ENCODE measurements around the gene TMEM143.
"Not testable (repeated sequence)": the region's sequence is repeated elsewhere in the genome, so short reads cannot be mapped to it uniquely, and the experiment has no call there.

The TMEM143 gene

DNA sequence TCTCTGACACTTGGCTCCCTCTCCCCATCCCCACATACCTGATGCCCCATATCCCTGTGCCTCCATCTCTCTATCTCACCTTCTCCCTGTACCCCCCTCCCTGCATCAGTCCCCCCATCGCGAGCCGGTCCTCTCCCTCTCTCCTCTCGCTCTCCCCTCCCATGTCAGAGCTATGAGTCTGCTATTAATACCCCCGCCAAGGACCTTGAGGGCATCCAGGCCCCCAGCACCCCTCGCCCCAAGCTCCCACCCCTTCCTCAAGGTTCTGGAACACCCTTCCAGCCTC, 31.4 kb upstream of the TMEM143 start:
- in situ Hi-C loops (cut with MboI; ENCODE audit: low sequenced_read_pairs), result no loop called here
- peaks cover 16% of the 10 kb centered on the region for H3K27me3 ChIP-seq (ENCODE audit: low read depth)
- peaks cover 24% of the 10 kb centered on the region for H3K4me1 ChIP-seq
- no peaks in the 10 kb centered on the region for H3K9me3 ChIP-seq
- DNase-seq (ENCODE audit: low spot score in 2 of 2), result no peak
- 0 out of 2 replicates have a peak, but pooled peaks cover 6% of the 10 kb centered on the region for H3K36me3 ChIP-seq (replicated peaks)
- H3K4me3 ChIP-seq, result no peak overlapping the region

DNA sequence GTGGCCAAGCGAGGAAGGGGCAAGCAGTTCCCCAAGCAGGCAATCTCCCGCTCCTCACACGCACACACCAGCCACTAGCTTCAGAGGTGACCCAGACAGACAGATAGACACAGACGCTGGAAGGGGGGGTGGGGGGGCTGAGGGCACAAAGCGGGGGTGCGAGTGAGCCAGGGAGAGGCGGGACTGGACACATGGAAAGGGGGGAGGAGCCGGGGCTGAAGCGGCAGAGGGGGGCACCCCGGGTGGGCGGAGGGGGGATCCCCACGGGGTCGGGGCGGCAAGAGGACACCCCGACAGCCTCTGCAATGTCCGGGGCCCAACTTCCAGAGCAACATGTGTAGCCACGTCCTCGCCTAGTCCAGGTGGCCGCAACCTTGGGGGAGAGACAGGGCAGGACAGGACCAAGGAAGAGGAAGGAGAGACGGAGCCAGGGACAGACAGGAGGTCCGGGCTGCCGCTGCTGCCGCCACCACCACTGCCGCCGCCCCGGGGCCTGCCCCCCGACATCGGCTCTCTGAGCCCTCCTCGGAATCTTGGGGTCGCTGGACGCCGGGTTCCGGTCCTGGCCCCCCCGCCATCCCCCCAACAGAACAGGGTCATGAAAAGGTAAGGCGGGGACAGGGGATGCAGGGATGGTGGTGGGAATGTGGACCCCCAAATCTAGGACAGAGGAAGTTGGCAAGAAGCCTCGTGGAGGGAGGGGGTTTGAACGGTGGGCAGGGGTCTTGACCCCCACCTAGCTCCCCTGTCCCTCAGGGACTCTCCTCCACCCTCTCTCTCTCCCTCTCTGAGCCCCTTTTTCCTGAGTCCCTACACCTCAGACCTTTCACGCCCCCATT, 30.8 kb upstream of the TMEM143 start:
- Histone ChIP-seq H3K27me3 (ENCODE audit: low read depth) (peaks cover 16% of the 10 kb centered on the region), H3K4me1 (peaks cover 20% of the 10 kb centered on the region), H3K4me3 (no peak overlapping the region), H3K36me3 (replicated peaks) (peaks cover 6% of the 10 kb centered on the region; the same call in 1 of the 2 replicates), H3K9me3 (no peaks in the 10 kb centered on the region)
- in situ Hi-C loops (cut with MboI; ENCODE audit: low sequenced_read_pairs), result no loop called here
- peak in 1 of 2 experiments; percentile 50 for DNase-seq (ENCODE audit: low spot score in 2 of 2)

DNA sequence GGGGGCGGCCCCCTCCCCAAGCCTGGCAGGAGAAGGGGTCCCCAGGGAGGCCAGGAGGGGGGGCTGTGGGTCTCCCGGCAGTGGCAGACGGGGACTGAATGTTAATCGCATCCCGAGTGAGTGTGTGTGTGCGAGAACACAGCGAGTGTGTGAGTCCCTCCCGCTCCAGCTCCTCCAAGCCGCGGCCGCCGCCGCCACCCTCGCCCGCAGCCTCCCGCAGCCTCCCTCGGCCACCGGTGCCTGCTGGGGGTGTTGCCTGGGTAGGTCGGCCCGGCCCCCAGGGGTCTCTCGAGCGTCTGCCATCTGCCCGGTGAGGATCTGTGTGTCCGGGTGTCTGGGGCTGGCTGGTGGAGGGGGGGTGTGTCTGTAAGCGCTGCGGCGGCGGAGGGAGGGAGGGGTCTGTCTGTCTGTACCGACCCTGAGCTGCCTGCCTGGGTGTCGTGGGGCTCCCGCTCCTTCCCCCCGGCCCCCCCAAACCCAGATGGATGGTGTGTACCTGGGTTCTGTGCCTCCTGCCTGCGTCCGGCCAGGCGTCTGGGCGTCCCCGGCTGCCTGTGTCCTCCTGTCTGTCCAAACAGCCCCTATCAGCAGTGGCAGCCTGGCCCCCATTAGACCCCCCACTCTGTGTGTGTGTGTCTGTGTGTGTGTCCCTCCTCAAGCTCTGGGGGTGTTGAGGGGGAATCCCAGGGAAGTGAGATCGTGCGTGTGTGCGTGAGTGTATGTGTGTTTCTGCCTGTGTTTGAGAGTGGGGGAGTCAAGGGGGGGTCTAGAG, 30.0 kb upstream of the TMEM143 start, which contains the start of gene GRIN2D:
Gene GRIN2D, plus strand, starts transcription at position 110 of the 772 bp plus-strand sequence. CDS start 4,725 bp downstream, outside the sequence.
- peaks cover 14% of the 10 kb centered on the region for H3K4me1 ChIP-seq
- peaks cover 16% of the 10 kb centered on the region for H3K27me3 ChIP-seq (ENCODE audit: low read depth)
- in situ Hi-C loops (cut with MboI; ENCODE audit: low sequenced_read_pairs), result no loop called here
- H3K4me3 ChIP-seq, result peak within 1 kb of the TSS; percentile 19
- peaks cover 14% of the 10 kb centered on the region for H3K36me3 ChIP-seq (replicated peaks)
- no peaks in the 10 kb centered on the region for H3K9me3 ChIP-seq
- DNase-seq (ENCODE audit: low spot score in 2 of 2), result peak; percentile 38 to 61

DNA sequence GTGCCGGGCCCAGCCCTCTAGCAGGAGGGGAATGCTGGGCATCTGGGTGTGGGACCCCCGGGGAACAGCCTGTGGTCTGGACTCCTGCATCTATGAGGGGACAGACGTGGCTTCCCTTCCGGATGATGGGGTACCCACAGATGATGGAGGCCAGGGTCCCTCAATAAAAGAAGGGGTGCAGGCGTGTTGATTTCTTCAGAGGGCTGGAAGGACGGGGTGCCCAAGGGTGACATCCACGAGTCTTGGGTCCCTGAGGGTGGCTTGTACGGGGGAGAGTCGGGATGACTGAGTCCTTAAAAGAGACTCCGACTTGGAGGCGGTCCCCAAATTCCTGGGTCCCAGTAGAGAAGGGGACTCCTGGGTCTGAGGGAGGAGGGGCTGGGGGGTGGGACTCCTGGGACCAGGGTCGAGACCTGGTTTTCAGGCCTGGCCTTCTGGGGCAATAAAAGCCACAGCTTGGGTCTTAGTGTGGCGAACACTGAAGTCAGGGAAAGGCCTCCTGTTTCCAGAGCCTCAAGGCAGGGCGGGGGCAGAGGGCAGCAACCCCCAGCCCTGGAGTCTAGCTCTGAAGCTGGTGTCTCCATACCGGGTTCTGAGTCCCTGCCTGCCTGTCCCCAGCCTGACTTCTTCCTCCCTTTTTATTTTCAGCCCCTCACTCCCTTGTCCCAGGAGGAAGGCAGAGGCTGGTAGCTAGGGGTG, 29.3 kb upstream of the TMEM143 start:
- peak in 1 of 2 experiments; percentile 29 for DNase-seq (ENCODE audit: low spot score in 2 of 2)
- in situ Hi-C loops (cut with MboI; ENCODE audit: low sequenced_read_pairs), result no loop called here
- Histone ChIP-seq H3K36me3 (replicated peaks) (peaks cover 22% of the 10 kb centered on the region), H3K27me3 (ENCODE audit: low read depth) (peaks cover 16% of the 10 kb centered on the region), H3K9me3 (no peaks in the 10 kb centered on the region), H3K4me3 (peak overlapping the region; percentile 19; the same call in 1 of the 2 replicates), H3K4me1 (peaks cover 14% of the 10 kb centered on the region)

DNA sequence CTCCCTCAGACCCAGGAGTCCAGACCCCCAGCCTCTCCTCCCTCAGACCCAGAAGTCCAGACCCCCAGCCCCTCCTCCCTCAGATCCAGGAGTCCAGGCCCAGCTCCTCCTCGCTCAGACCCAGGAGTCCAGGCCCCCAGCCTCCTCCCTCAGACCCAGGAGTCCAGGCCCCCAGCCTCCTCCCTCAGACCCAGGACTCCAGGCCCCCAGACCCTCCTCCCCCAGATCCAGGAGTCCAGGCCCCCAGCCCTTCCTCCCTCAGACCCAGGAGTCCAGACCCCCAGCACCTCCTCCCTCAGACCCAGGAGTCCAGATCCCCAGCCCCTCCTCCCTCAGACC, 28.2 kb upstream of the TMEM143 start:
- H3K9me3 ChIP-seq; DNase-seq (ENCODE audit: low spot score in 2 of 2); H3K4me3 ChIP-seq; H3K4me1 ChIP-seq; in situ Hi-C loops (cut with MboI; ENCODE audit: low sequenced_read_pairs): not testable (repeated sequence)
- H3K27me3 ChIP-seq (ENCODE audit: low read depth), result peaks cover 16% of the 10 kb centered on the region
- peaks cover 32% of the 10 kb centered on the region for H3K36me3 ChIP-seq (replicated peaks)

DNA sequence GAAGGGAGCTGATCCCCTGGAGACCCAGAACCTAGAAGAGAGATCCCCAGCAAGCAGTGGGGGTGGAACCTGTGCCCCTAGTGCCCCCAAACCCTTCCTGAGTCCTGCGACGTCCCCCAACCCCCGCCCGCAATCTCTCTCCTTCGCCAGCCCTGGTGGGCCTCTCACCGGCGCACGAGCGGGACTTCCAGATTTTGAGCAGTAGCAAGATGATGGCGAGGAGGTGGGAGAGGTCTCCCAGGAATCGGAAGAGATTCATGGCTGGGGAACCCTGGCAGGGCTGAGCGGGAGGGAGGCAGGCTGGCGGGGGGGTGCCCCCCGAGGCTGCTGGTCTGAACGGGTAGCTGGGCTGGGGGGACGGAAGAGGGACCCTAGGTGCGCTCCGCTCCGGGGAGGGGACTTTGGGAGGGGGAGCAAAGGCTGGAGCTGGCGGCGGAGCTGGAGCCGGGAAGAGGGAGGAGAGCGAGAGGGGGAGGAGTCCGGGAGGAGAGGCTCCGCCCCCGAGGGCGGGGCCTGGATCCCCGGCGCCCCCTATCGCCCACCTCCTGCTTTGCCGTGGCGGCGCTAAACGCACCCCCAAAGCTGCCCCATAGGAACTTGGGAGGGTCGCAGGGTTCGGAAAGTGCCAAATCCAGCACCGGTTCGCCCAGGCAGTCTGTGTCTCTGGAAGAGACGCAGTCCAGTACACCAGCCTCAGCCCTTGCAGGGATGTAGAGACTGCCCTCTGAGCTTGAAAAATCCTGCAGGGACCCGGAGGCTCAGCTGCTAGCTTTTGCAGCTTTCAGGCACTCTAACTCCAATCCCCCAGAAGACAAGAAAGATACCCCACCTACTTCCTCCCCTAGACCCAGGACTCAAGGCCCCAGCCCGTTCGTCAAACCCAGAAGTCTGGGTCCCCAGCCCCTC, 27.6 kb upstream of the TMEM143 start, which contains the start of gene KDELR1:
Gene KDELR1, minus strand, starts transcription at position 452 of the 906 bp plus-strand sequence. Its CDS starts 193 bp downstream, at position 259.
- Histone ChIP-seq H3K9me3 (no peaks in the 10 kb centered on the region), H3K4me1 (peaks cover 7% of the 10 kb centered on the region; the same call in 1 of the 2 replicates), H3K36me3 (replicated peaks) (peaks cover 38% of the 10 kb centered on the region), H3K27me3 (ENCODE audit: low read depth) (peaks cover 16% of the 10 kb centered on the region), H3K4me3 (peak within 1 kb of the TSS; percentile 91)
- DNase-seq (ENCODE audit: low spot score in 2 of 2), result peak; percentile 65 to 81
- in situ Hi-C loops (cut with MboI; ENCODE audit: low sequenced_read_pairs), result no loop called here

DNA sequence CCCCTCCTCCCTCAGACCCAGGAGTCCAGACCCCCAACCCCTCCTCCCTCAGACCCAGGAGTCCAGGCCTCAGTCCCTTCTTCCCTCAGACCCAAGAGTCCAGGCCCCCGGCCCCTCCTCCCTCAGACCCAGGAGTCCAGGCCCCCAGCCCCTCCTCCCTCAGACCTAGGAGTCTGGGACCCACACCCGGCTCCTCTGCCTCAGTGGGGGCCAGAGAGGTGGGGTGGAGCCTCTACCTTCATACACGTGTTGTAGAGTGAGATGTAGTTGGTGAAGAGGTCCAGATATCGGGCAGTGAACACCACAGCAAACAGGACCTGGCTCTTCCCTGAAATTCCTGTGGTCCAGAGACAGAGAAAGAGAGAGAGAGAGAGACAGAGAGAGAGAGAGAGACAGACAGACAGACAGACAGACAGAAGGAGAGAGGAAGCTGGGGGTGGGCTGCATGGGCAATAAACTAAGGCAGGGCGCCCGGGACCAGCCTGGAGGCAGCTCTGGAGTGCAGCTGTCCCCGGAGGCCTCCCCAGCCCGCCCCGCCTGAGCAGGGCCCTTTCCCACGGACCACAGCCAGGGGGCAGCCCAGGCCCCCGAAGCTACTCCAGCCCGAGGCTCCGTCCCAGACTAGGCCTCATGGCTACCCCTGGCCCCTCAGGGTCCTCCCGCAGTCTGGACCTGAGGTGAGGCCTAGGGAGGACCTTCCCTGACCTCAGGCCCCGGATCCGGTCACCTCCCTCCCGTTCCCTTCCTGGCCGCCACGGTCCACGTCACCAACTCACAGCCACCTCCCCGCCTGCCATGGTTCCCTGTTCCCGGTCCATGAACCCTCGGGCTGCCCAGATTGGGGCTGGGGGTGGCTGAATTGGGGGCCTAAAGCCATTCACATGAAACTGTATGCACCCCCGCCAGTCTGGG, 26.7 kb upstream of the TMEM143 start:
- peak; percentile 13 to 72 for DNase-seq (ENCODE audit: low spot score in 2 of 2)
- Histone ChIP-seq H3K4me3 (peak overlapping the region; percentile 91), H3K9me3 (no peaks in the 10 kb centered on the region), H3K27me3 (ENCODE audit: low read depth) (peaks cover 13% of the 10 kb centered on the region), H3K36me3 (replicated peaks) (peaks cover 47% of the 10 kb centered on the region), H3K4me1 (peaks cover 7% of the 10 kb centered on the region; the same call in 1 of the 2 replicates)
- in situ Hi-C loops (cut with MboI; ENCODE audit: low sequenced_read_pairs), result no loop called here

DNA sequence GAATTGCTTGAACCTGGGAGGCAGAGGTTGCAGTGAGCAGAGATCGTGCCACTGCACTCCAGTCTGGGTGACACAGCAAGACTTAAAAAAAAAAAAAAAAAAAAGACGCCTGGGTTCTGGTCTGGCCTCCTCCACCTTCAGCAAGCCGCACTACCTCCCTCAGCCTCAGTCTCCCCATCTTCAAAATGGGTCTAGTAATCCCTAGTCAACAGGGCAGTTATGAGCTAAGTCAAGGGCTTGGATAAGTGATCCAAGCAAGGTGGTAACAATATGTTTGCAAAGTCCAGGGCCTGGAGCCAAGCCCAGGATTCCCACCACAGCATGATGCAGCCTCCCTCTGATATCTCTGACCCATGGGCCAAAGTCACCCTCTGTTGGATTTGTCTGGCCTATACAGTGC, 23.2 kb upstream of the TMEM143 start:
- no peak for DNase-seq (ENCODE audit: low spot score in 2 of 2)
- in situ Hi-C loops (cut with MboI; ENCODE audit: low sequenced_read_pairs), result no loop called here
- peaks cover 78% of the 10 kb centered on the region for H3K36me3 ChIP-seq (replicated peaks)
- no peaks in the 10 kb centered on the region for H3K9me3 ChIP-seq
- H3K4me1 ChIP-seq, result no peaks in the 10 kb centered on the region
- no peak overlapping the region for H3K4me3 ChIP-seq
- H3K27me3 ChIP-seq (ENCODE audit: low read depth), result no peaks in the 10 kb centered on the region

DNA sequence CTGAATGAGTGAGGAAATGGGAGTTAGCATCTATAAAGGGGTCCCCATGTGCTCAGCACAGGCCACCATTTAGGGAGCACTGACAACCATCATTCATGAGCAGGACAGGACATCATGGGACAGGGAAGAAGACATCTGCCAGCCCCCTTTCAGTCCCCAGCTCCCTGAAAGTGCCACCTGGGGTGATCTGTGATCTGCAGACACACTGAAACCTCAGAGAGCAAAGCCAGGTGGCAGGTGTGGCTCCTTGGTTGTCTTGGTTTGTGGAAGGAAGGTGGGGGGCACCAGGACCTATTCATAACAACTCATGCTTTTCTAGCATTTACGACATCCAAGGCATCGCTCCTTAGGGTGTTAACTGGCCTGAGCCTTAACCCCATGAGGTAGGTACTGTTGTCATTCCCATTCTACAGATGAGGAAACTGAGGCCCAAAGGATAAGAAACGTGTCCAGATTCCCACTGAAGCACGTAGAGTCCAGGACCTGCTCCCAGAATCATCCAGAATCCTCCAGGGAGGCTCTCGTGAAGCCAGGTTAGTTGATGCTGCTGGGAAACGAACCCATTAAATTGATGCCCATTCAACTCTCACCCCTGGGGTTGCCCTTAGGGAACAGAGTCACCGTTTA, 21.8 kb upstream of the TMEM143 start:
- no peak for DNase-seq (ENCODE audit: low spot score in 2 of 2)
- H3K27me3 ChIP-seq (ENCODE audit: low read depth), result no peaks in the 10 kb centered on the region
- no peaks in the 10 kb centered on the region for H3K9me3 ChIP-seq
- H3K36me3 ChIP-seq (replicated peaks), result peaks cover 78% of the 10 kb centered on the region
- no peaks in the 10 kb centered on the region for H3K4me1 ChIP-seq
- no peak overlapping the region for H3K4me3 ChIP-seq
- in situ Hi-C loops (cut with MboI; ENCODE audit: low sequenced_read_pairs), result no loop called here

DNA sequence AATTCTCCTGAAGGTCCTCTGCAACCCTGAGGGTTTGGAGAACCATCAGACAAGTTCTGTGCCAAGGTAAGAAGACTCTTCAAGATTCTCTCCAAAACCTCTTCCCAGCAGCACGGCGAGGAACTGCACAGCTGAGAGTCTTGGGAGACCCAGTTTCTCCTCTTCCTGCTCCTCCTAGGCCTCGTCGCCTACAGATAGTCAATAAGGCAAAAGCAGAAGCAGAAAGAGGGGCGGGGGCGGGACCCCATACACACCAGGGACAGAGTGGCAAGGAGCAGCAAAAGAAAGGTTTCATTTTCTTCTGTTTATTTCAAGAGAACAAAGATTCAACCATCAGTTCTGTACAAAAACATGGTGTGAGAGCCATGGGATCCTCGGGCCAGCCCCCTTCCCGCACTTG, 18.5 kb upstream of the TMEM143 start:
- Histone ChIP-seq H3K27me3 (ENCODE audit: low read depth) (no peaks in the 10 kb centered on the region), H3K4me3 (no peak overlapping the region), H3K36me3 (replicated peaks) (peaks cover 56% of the 10 kb centered on the region)

DNA sequence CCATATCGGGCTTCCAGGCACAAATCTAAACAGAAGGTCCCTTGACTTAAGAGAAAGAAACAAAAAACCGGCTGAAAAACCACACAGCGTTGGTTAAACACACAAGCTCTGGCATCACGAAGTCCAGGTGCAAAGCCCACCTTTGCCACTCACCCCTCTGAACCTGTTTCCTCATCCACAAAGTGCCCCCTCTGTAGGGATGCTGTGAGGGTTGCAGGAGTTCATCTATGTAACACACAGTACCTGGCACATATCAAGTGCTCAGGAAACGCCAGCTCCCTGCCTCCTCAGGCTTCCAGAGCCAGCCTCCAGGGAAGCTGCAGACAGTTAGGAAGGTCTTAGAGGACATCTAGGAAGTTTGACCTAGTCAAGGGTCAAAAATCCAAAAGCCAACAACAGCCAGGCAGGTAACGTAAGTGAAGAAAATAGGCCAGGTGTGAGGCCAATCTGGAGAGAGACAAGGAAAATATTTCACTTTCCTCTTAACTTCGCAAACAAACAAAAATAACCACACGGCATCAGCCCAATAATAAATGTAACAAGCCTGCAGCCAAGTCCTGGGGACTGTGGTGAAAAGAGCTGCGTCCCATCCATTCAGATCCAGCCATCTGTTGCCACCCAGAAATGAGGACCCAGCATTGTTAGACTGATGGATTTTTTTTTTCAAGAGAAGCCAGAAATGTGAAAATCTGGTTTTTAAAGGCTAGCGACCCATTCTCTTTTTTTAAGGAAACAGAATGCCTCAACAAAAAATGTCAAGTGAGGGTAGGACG, 17.6 kb upstream of the TMEM143 start:
- no peaks in the 10 kb centered on the region for H3K27me3 ChIP-seq (ENCODE audit: low read depth)
- H3K4me3 ChIP-seq, result no peak overlapping the region
- DNase-seq (ENCODE audit: low spot score in 2 of 2), result no peak
- no peaks in the 10 kb centered on the region for H3K9me3 ChIP-seq
- in situ Hi-C loops (cut with MboI; ENCODE audit: low sequenced_read_pairs), result no loop called here
- H3K36me3 ChIP-seq (replicated peaks), result peaks cover 46% of the 10 kb centered on the region
- no peaks in the 10 kb centered on the region for H3K4me1 ChIP-seq

More for the DNA sequence above, 18.5 kb upstream of the TMEM143 start:
- H3K9me3 ChIP-seq, result no peaks in the 10 kb centered on the region
- DNase-seq (ENCODE audit: low spot score in 2 of 2), result no peak
- in situ Hi-C loops (cut with MboI; ENCODE audit: low sequenced_read_pairs), result no loop called here
- no peaks in the 10 kb centered on the region for H3K4me1 ChIP-seq
